Upper lobe of left lung (tissue), 4 donors: Measurements from ENCODE around the gene MAP2K5.

ENCODE experiments used
- CTCF ChIP-seq, 6 experiments: fragments of 450-650 bp in 4 of 6; fragments of 200-600 bp in 2 of 6; sonication (generic) in 2 of 6; IDR thresholded peaks; one replicate each; pipeline ENCODE4 v1.5.1; 2016 to 2019; ENCODE audit warnings: antibody characterized with exemption in 6 of 6
- EP300 ChIP-seq, 4 donors: sonication (generic); formaldehyde crosslinking; IDR thresholded peaks; one replicate each; pipeline ENCODE4 v1.5.1; 2017; ENCODE audit warnings: antibody characterized with exemption in 4 of 4, control low read depth in 2 of 4
- POLR2A ChIP-seq, 4 donors: fragments of 450-650 bp; IDR thresholded peaks; one replicate each; pipeline ENCODE4 v1.5.1; 2016 to 2017; ENCODE audit warnings: antibody characterized with exemption in 4 of 4, mild to moderate bottlenecking in 2 of 4
- POLR2AphosphoS5 ChIP-seq, 2 donors: sonication (generic); formaldehyde crosslinking; IDR thresholded peaks; one replicate each; pipeline ENCODE4 v1.5.1; 2017; ENCODE audit warnings: antibody characterized with exemption in 2 of 2

DNA sequence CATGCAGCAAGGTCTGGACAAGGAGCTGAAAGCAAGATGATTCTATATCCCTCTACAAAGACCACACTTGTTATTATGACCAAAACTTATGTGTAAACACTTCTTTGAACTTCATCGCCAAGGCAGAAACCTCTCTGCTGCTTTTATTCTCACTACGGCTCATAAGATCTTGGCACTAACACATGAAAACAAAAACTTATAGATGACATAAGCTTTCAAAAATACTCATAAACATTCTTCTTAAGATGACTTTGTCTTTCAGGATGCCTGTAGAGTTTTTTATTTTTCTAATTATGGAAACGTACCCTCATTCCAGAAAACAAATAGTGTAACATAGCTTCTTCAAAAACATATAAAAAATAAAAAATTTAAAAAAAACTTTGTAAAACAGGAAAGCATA, 34.1 kb upstream of the MAP2K5 start:
- TF ChIP-seq CTCF (IDR thresholded peaks at IDR 0.05), result no peak
- no peak for TF ChIP-seq POLR2AphosphoS5 (IDR thresholded peaks at IDR 0.05)
- no peak for TF ChIP-seq POLR2A (IDR thresholded peaks at IDR 0.05)
- no peak for TF ChIP-seq EP300 (IDR thresholded peaks at IDR 0.05)
